HG03442 (cell line): ENCODE results near the gene PIANP.
A peak's percentile ranks its signal among the peaks of the same experiment; 100 is the strongest.
"Not testable (repeated sequence)": the region's sequence is repeated elsewhere in the genome, so short reads cannot be mapped to it uniquely, and the experiment has no call there.

Experiments used
- ATAC-seq: cut with Tn5 transposase; IDR thresholded peaks from one replicate; pipeline ENCODE4 v1.9.1; 2021; ENCODE audit warnings: mild to moderate bottlenecking, moderate library complexity; ENCODE audit not compliant: unreplicated experiment

The PIANP gene

GRCh38 chr12:6708351-6708750 is 7.7 kb upstream of the PIANP start:
- not testable (repeated sequence) for ATAC-seq

GRCh38 chr12:6703631-6704030 is 3.0 kb upstream of the PIANP start:
- ATAC-seq = no peak

- ATAC-seq = no peak
Observed at GRCh38 chr12:6701078-6701768, 608 bp upstream of the PIANP start.

- ATAC-seq = no peak
Observed at GRCh38 chr12:6699989-6700645, 498 bp downstream of the PIANP start.

GRCh38 chr12:6699259-6699988 is 1.2 kb downstream of the PIANP start:
- ATAC-seq = no peak

- ATAC-seq = no peak
Observed at GRCh38 chr12:6698352-6699046, 2.1 kb downstream of the PIANP start.

GRCh38 chr12:6697584-6698351 is 2.8 kb downstream of the PIANP start:
- no peak for ATAC-seq

GRCh38 chr12:6696690-6697583 is 3.7 kb downstream of the PIANP start:
- no peak for ATAC-seq

- ATAC-seq = no peak
Observed at GRCh38 chr12:6695313-6696045, 5.1 kb downstream of the PIANP start.

- no peak for ATAC-seq
Observed at GRCh38 chr12:6694701-6695100, 5.9 kb downstream of the PIANP start.

- ATAC-seq = no peak
Observed at GRCh38 chr12:6693832-6694355, 6.7 kb downstream of the PIANP start.

GRCh38 chr12:6692888-6693287 is 7.7 kb downstream of the PIANP start:
- ATAC-seq = no peak

GRCh38 chr12:6691473-6691872 is 9.1 kb downstream of the PIANP start:
- ATAC-seq = no peak

GRCh38 chr12:6688999-6689882 is 11.4 kb downstream of the PIANP start, which contains the start of gene ZNF384:
TSS of gene ZNF384 (minus strand) at chr12:6689375. CDS start at chr12:6679520, 9,855 bp downstream.
- ATAC-seq = peak; percentile 84

GRCh38 chr12:6688543-6688998 is 12.0 kb downstream of the PIANP start:
- ATAC-seq = no peak

GRCh38 chr12:6685814-6686213 is 14.8 kb downstream of the PIANP start:
- no peak for ATAC-seq

- no peak for ATAC-seq
Observed at GRCh38 chr12:6684609-6685008, 16.0 kb downstream of the PIANP start.
